ENCODE data around the gene SDK1.

Gene SDK1

GRCh38 chr7:4174451-4174850 is 873.4 kb downstream of the SDK1 start:
- DNase-seq: no peak

GRCh38 chr7:4174884-4175283 is 873.8 kb downstream of the SDK1 start:
- no peak for DNase-seq

DNA sequence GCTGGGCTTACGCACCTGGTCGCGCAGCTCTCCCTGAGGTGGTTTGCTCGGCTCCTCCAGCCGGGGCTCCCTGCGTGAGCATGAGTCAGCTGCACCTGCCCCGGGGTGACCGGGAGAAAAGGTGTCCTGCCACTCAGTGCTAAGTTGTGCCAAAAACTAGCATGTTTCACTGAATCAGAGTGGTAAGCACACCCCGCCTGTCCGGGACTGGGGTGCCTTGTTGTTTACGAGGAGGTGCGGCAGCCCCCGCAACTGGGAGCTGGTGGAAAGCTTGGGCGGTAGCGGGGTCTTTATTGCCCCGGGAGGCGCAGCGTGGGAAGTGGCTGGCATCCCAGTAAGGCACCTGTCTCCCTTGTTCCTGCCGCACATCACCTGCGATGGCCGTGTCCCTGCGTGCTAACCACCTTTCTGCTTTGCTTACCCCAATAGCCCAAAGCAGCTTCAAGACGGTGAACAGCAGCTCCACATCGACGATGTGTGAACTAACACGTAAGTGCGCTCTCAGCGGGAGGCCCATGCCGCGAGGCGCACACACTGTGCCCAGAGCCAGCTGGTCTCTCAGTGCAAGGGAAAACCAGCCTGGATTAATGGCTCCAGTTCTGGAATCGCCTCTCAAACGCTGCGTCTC is 874.4 kb downstream of the SDK1 start:
- DNase-seq: no peak

- no peak for DNase-seq
These were observed 875.9 kb downstream of the SDK1 start for GRCh38 chr7:4177001-4177400.

DNA sequence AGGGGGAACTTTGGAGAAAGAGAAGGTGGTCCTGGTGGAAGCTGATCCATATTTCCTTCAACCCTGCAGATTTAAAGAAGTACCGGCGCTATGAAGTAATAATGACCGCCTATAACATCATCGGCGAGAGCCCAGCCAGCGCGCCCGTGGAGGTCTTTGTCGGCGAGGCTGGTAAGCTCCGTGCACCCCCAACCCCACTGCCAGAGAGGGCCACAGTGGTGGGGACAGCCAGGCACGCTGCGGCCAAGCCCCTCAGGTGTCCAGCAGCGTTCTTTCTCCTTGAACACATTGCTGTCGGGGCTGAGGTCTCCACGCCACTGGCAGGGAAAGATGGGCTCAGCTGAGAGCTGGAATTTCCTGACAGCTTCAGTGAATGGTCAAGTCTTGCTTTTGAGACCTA is 877.4 kb downstream of the SDK1 start:
- DNase-seq: no peak

GRCh38 chr7:4178916-4179687 is 878.0 kb downstream of the SDK1 start:
- no peak for DNase-seq

- no peak for DNase-seq
These were observed 878.8 kb downstream of the SDK1 start for GRCh38 chr7:4179688-4180380.

DNA sequence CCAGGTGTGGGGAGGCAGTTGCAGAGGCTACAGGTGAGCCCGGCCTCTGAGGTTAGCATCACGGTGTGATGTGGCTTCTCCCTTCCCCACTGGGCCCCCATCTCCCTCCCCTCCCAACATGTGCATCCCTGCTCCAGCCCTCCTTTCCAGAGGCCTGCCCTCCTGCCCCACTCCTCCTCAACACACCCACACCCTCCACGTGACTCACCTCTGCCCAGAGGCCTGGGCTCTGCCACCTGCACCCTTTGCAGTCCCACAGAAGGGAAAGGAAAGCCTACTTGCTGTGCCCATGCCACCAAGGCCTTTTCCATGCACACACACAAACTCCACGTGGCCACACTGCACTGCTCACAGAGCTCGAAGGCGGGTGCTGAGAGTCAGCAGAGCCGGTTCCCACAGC is 880.4 kb downstream of the SDK1 start:
- no peak for DNase-seq

- no peak for DNase-seq
These were observed 881.7 kb downstream of the SDK1 start for GRCh38 chr7:4182605-4183300.

- DNase-seq: no peak
These were observed 883.6 kb downstream of the SDK1 start for GRCh38 chr7:4184653-4185052.

DNA sequence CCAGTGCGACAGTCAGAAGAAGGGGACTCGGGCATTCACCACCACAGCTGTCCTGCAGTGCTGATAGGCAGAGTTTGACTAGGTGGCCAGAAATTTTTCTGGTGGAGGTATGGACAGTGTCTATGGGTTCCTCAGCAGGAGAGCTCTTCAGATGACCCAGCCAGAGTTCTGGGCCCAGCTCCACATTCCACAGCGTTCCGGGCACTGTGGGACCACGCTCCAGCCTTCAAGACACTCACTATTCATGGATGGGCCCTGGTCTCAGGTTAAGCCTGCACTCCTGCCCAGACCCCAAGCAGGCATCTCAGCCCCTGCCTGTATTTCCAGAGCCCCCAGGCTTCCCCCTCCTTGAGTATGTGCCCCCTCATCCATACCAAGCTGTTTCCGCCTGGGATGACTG is 884.1 kb downstream of the SDK1 start:
- DNase-seq: no peak

DNA sequence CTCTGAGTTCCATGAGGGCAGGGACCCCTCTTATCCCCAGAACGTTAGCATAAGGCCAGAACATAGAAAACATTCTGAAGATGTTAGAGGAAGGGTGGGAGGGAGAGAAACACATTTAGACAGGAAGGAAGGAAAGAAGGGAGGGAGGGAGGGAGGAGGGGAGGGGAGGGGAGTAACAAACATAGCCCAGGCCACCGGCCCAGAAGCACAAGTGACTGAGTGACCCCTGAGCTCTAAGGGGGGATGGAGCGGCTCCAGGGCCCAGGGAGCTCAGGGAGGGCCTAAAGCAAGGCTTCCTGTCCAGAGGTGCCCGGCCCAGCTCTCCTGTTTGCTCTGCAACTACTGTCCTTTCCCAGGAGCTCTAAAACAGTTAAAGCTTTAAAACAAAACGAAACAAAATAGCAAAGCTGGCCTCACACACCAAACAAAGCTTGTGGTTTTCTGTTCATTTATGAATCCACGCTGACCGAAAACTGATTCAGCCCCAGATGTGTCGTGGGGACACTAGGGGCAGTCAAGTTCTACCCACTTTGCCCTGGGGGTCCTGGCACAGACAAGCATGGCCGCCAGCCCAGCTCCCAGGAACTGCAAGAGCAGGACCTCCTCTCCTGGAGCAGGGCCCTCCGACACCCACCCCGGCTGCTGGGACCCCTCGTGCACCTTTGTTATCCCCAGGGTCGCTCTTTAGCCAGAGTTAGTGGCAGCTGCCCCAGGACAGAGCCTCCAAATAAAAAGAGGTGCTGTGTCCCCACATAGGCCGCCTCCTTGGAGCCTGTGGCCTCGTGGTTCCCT is 884.9 kb downstream of the SDK1 start:
- no peak for DNase-seq

GRCh38 chr7:4186513-4186780 is 885.4 kb downstream of the SDK1 start:
- no peak for DNase-seq

GRCh38 chr7:4188651-4189050 is 887.6 kb downstream of the SDK1 start:
- no peak for DNase-seq

DNA sequence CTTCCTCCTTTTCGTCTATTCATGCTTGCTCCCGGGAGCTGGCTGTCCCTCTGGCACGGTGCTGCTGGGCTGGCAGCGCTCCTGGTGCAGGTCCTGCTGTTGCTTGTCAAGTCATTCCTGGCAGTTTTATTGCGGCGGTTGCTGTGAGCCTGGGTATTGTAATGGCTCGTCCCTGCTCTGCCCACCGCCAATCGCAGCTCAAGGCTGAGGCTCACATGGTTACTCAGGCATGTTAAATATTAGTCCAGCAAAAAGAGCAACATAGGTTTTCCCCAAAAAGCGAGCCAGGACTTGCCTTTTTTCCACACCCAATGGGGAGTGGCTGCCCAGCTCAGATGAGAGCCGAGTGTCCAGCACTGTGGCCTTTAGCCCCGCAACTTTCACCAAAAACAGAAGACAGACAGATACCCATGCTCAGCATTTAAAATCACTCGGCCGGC is 888.1 kb downstream of the SDK1 start:
- DNase-seq: no peak

DNA sequence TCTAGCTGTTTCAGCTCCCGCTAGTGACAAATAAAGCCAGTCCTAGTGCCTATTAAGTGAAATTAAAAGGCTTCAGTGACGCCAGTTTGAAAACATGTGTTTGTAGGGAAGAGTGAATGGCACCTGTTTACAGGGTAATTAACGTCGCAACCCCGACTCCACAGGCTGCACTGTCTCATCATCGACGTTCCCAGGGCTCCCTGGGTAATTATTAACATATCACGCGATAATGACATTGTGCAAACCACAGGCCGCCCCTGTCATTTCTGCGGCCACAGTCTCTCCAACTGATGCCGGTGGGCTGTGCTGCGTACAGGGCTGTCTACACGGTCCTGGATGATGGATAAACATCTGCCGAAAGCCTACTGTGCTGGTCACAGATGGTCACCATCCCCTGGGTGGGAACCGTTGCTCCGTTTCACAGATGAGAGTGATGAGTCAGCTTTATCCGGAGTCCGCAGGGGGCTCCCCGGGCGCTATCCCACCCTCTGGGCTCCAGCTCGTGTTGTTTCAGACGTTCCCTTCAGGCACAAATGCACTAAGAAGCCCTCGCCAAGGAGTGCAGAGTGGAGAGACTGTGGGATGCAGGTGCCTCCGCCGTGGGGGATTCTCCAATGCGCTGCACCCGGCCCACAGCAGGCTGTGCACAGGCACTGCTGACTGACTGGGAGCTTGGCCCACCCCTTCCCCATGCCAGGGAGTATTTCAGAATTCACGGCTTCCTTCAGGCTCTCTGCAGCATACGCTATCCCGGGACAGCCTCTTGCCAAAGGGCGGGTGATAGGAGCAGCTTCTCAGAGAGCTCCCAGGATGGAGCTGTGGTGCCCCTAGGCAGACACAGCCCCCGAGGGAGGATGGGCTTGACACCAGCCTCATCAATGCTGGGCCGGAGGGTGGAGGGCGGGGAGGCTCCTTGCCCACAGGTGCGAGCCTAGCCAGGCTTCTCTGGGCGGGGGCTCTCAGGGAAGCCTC is 889.2 kb downstream of the SDK1 start:
- no peak for DNase-seq

- DNase-seq: no peak
These were observed 890.0 kb downstream of the SDK1 start for GRCh38 chr7:4191046-4191445.

- DNase-seq: no peak
These were observed 890.5 kb downstream of the SDK1 start for GRCh38 chr7:4191525-4191924.

DNA sequence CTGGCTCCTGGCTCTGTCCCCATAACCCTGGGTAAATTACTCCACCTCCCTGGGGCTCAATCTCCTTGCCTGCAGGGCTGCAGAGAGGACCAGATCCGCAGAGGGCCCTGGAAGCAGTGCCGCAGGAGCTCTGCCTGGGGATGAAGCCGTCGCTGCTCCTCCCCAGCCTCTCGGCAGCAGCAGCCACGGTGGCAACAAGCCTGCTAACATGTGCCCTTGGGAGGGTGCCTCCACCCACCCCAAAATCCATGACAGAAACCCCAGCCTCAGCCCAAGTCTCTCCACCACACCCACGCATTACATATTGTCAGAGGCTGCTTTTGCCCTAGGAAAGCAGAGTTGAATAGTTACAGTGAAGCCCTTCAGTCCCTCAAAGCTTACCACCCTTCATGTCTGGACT is 894.6 kb downstream of the SDK1 start:
- no peak for DNase-seq

DNA sequence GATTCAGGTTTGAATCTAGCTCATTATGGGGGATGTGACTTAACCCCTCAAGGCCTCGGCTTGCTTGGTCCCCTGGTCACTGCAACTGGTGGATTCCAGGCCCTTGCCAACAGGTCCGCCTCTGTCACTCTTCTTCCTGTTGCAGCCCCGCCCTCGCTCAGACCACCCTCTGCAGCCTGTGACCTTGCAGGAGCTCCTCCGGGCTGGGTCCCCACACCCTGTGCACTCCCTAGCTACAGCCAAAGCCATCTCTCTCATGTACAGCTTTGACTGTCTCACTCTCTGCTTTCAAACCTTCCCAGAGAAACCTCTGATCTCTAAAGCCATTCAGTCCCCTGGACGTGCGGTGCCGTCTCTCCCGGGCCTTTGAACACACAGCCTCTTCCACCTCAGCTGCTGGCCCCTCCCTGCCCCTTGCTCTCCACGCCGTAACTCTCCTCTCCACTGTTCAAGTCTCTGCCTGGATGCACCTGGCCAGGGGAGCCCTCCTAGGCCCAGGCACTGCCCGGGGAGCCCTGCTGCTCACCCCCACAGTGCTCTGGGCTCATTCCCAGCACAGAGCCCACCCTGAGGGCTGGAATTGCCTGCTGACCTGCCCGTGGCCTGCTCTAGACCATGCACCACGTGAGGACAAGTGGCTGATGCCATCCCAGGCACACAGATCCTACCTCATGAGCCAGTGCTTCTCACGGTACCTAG is 895.2 kb downstream of the SDK1 start:
- no peak for DNase-seq

DNA sequence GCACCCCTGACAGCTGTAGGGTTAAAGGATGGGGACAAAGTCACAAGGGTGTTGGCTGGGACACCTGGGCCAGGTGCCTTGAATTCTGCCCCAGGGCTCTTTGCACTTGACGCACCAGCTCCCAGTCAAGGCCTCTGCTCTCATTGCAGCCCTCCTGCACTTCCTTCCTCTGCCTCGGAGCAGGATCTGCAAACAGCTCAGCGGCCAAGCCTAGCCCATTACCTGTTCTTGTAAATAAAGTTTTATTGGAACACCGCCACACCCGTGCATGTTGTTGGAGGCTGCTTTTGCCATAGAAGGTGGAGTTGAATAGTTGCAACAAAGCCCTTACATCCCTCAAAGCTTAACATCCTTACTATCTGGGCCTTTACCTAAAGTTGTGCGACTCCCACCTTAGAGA is 897.2 kb downstream of the SDK1 start:
- no peak for DNase-seq
